Testis (tissue), 3 donors: Measurements from ENCODE around the gene NCK2. TPM values are rescaled to one million over a fixed set of nuclear protein-coding genes. Genes with fewer than 3 reads are reported as not detected.

ENCODE experiments used
- DNase-seq: peaks from one replicate; pipeline ENCODE4 v3.0.0-alpha.2; 2019
- H3K27ac ChIP-seq, 2 donors: fragments of 200-600 bp; sonication (generic); one replicate each; pipeline ENCODE4 v1.5.1; 2019
- H3K27me3 ChIP-seq: fragments of 200-600 bp; sonication (generic); one replicate; pipeline ENCODE4 v1.5.1; 2019
- H3K36me3 ChIP-seq: fragments of 200-600 bp; sonication (generic); one replicate; pipeline ENCODE4 v1.5.1; 2017; ENCODE audit warnings: low read depth; ENCODE audit errors: missing control alignments
- H3K4me1 ChIP-seq: fragments of 200-600 bp; sonication (generic); one replicate; pipeline ENCODE4 v1.5.1; 2019
- H3K4me3 ChIP-seq, 2 donors: fragments of 200-600 bp; sonication (generic); one replicate each; pipeline ENCODE4 v1.5.1; 2017 to 2019
- H3K9me3 ChIP-seq: fragments of 200-600 bp; sonication (generic); one replicate; pipeline ENCODE4 v1.5.1; 2017
- POLR2A ChIP-seq: fragments of 450-650 bp; IDR thresholded peaks from one replicate; pipeline ENCODE4 v1.6.1; 2017; ENCODE audit warnings: antibody characterized with exemption, mild to moderate bottlenecking, moderate library complexity
- WGBS, 2 donors: methylation state at CpG; one replicate each; pipeline ENCODE4 v1.1.5; 2018; 5-methylcytosine and 5-hydroxymethylcytosine counted together
- intact Hi-C: fragments of 100-400 bp; cut with DNase I; formaldehyde crosslinking; loops from one replicate; pipeline ENCODE4 v1.15.1; 2023; ENCODE audit warnings: low total_unique reads
- polyA plus RNA-seq: library from polyadenylated mRNA; stranded (reverse); fragments of 350-450 nt; fragmentation: Illumina TruSeq; extraction: RNeasy Lipid Tissue Mini Kit (QIAGEN cat#74804); gene quantifications from one replicate; pipeline ENCODE4 v1.2.3, GENCODE V29; 2014; ENCODE audit warnings: low read depth, low replicate concordance; ENCODE audit not compliant: insufficient read depth
- total RNA-seq, 2 donors: library from RNA; depleted of rRNA; stranded (reverse); fragments of >200 nt; gene quantifications; one replicate each; pipeline ENCODE4 v1.2.3, GENCODE V29; 2016
- TF ChIP-seq, protein P1 (sequence below), 3 experiments: fragments of 450-650 bp in 2 of 3; fragments of 200-600 bp in 1 of 3; sonication (generic) in 1 of 3; IDR thresholded peaks; one replicate each; pipeline ENCODE4 v1.5.1; 2016 to 2019; ENCODE audit warnings: antibody characterized with exemption in 3 of 3, mild to moderate bottlenecking in 2 of 3, moderate library complexity in 1 of 3

NCK2 gene
- total and polyA plus RNA-seq, 3 donors from 2014 or later: 67.7 to 168 (median 105) TPM

DNA sequence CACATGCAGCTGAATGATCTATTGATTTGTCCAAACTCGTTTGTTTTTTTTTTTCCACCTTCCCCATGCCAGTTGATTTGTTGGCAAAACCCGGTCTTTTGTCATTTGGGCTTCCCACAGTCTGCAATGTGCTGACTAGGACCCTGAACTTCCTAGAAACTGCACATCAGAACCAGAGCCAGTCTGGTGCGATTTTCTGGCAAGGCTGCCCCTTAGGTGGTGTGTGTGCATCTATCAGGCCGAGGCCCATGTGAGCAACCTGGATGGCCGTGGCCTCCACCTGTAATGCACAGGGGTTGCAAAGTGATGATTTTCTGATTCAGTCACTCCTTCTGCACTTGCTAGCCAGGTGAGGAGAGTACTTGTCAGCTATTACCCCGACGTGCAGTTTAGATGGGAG is 47.8 kb downstream of the NCK2 start:
- no peaks in the 10 kb centered on the region for H3K27me3 ChIP-seq
- WGBS, 2 donors: 85 to 86% methylated on average over 7 of the region's 7 CpGs
- H3K4me1 ChIP-seq: peaks cover 49% of the 10 kb centered on the region
- no peak overlapping the region for H3K27ac ChIP-seq
- TF ChIP-seq, protein P1, sequence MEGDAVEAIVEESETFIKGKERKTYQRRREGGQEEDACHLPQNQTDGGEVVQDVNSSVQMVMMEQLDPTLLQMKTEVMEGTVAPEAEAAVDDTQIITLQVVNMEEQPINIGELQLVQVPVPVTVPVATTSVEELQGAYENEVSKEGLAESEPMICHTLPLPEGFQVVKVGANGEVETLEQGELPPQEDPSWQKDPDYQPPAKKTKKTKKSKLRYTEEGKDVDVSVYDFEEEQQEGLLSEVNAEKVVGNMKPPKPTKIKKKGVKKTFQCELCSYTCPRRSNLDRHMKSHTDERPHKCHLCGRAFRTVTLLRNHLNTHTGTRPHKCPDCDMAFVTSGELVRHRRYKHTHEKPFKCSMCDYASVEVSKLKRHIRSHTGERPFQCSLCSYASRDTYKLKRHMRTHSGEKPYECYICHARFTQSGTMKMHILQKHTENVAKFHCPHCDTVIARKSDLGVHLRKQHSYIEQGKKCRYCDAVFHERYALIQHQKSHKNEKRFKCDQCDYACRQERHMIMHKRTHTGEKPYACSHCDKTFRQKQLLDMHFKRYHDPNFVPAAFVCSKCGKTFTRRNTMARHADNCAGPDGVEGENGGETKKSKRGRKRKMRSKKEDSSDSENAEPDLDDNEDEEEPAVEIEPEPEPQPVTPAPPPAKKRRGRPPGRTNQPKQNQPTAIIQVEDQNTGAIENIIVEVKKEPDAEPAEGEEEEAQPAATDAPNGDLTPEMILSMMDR (IDR thresholded peaks at IDR 0.05): no peak
- no peak for TF ChIP-seq POLR2A
- DNase-seq: no peak
- intact Hi-C loops: no loop called here
- H3K4me3 ChIP-seq: no peak overlapping the region
- H3K9me3 ChIP-seq: no peaks in the 10 kb centered on the region
- no peaks in the 10 kb centered on the region for H3K36me3 ChIP-seq

DNA sequence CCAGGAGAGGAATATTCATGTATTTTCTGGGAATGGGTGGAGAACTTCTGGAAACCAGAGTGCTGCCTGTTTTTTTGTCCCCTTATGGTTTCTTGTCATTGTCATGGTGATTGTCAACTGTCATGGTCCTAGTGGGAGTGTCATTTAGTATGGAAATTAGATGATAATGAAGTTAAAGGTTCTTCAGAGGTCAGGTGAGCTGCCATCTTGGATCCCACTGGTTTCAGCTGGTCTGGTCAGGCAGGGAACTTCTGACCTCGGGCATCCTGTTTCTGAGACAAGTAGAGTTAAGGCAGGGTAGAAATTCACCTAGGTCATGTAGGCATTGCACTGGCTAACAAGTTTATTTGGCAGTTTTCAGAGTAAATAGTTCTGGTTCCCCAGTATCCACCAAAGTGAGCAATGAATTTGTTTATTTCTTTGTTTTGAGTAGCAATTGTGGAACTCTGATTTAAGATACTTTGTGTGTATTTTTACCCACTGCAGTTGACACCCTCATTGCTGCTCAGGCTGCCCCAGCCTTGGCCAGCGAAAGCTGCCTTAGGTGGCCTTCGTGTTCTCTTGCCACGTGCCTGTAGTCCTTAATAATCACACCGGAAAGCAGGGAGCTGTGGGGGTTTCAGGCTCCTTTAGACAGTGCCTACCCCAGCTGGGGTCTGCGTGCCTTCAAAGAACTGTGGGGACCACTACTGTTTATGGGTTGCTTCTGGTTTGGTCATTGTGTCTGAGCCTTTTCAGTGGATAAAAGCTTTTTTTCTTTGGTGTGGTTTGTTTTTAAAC is 48.7 kb downstream of the NCK2 start:
- H3K4me1 ChIP-seq: peaks cover 41% of the 10 kb centered on the region
- no peaks in the 10 kb centered on the region for H3K27me3 ChIP-seq
- no peak for TF ChIP-seq POLR2A
- TF ChIP-seq, protein P1 (IDR thresholded peaks at IDR 0.05): no peak
- no peak for DNase-seq
- no peak overlapping the region for H3K27ac ChIP-seq
- H3K36me3 ChIP-seq: no peaks in the 10 kb centered on the region
- H3K4me3 ChIP-seq: no peak overlapping the region
- intact Hi-C loops: no loop called here
- no peaks in the 10 kb centered on the region for H3K9me3 ChIP-seq
- 71 to 73% methylated on average over 6 of the region's 6 CpGs for WGBS, 2 donors

DNA sequence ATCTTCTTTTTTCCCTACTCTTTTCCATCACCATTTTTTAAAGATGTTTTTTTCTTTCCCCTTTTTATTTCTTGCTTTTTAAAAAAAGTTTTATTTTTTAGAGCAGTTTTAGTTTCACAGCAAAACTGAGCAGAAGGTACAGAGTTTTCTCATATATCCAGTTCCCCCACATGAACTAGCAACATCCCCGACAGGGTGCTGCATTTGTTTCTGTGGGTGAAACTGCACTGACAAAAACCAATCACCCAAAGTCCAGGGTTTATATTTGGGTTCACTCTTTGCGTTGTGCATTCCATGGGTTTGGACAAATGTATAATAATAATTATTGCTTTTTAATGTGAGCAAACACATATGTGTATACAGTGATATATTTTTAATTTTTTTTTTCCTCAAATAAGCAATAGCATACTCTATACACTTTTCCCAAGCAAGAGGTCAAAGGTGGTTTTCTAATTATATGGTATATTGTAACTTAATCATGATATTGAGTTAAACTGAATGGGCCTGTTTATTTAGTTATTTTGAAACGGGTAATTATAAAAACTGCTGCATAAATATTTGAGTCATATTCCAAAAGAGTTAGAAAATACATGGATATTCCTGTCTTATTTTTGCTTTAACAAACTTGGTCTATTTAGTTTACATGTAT is 50.3 kb downstream of the NCK2 start:
- H3K36me3 ChIP-seq: no peaks in the 10 kb centered on the region
- intact Hi-C loops: no loop called here
- H3K4me1 ChIP-seq: peaks cover 27% of the 10 kb centered on the region
- no peaks in the 10 kb centered on the region for H3K9me3 ChIP-seq
- DNase-seq: no peak
- H3K27ac ChIP-seq: no peak overlapping the region
- WGBS, 2 donors: 73 to 82% methylated on average over 3 of the region's 3 CpGs
- no peaks in the 10 kb centered on the region for H3K27me3 ChIP-seq
- TF ChIP-seq, protein P1 (IDR thresholded peaks at IDR 0.05): no peak
- no peak for TF ChIP-seq POLR2A
- H3K4me3 ChIP-seq: no peak overlapping the region

DNA sequence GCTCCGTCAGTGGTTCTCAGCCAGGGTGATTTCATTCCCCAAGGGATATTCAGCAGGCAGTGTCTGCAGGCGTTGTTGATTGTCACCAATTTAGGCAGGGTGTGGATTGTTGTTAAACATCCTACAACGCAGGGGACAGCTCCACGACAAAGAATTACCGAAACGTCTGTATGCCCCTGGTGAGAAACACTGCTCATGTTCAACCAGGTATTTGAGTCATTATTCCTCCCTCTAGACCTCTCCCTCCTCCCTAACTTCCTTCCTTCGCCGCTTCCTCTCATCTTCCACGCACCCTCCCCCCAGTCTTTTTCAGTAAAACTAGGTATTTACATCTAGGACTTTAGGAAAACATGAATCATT is 50.8 kb downstream of the NCK2 start:
- TF ChIP-seq POLR2A: no peak
- TF ChIP-seq, protein P1 (IDR thresholded peaks at IDR 0.05): no peak
- intact Hi-C loops: no loop called here
- no peaks in the 10 kb centered on the region for H3K27me3 ChIP-seq
- H3K36me3 ChIP-seq: no peaks in the 10 kb centered on the region
- H3K4me3 ChIP-seq: no peak overlapping the region
- 56 to 60% methylated on average over 9 of the region's 9 CpGs for WGBS, 2 donors
- no peak overlapping the region for H3K27ac ChIP-seq
- DNase-seq: no peak
- no peaks in the 10 kb centered on the region for H3K9me3 ChIP-seq
- H3K4me1 ChIP-seq: peaks cover 22% of the 10 kb centered on the region
